HG02571 (cell line): Measurements from ENCODE around the gene SDHC.
A peak's percentile ranks its signal among the peaks of the same experiment; 100 is the strongest.
"Not testable (repeated sequence)": the region's sequence is repeated elsewhere in the genome, so short reads cannot be mapped to it uniquely, and the experiment has no call there.

Experiments used
- ATAC-seq: cut with Tn5 transposase; IDR thresholded peaks from one replicate; pipeline ENCODE4 v1.9.1; 2021; ENCODE audit warnings: mild to moderate bottlenecking, moderate library complexity; ENCODE audit not compliant: unreplicated experiment

The SDHC gene

GRCh38 chr1:161309868-161310267 lies 4.3 kb upstream of the SDHC start, which contains the start of gene MPZ:
Gene MPZ (minus strand): TSS chr1:161309968. CDS start chr1:161309905, 63 bp downstream.
- no peak for ATAC-seq

DNA sequence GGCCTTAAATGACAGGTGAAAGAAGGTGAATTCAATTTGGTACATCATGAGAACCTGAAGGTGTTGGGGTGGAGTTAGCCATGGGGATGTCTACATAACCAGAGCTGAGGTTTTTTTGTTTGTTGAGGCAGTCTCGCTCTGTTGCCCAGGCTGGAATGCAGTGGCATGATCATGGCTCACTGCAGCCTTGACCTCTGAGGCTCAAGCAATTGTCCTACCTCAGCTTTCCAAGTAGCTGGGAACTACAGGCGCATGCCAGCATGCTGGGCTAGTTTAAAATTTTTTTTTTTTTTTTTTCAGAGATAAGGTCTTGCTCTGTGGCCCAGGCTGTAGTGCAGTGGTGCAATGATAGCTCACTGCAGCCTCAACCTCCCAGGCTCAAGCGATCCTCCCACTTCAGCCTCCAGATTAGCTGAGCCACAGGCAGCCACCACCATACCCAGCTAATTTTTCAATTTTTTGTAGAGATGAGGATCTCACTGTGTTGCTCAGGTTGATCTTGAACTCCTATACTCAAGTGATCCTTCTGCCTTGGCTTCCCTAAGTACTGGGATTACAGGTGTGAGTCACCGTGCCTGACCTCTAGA lies 2.5 kb upstream of the SDHC start:
- no peak for ATAC-seq

GRCh38 chr1:161313554-161314200 lies 504 bp upstream of the SDHC start:
- ATAC-seq: peak; percentile 6

GRCh38 chr1:161315841-161316674 lies 1.9 kb downstream of the SDHC start:
- ATAC-seq: not testable (repeated sequence)

- no peak for ATAC-seq
Measured at GRCh38 chr1:161324020-161324419, 9.8 kb downstream of the SDHC start.

- ATAC-seq: no peak
Measured at GRCh38 chr1:161330346-161330745, 16.2 kb downstream of the SDHC start.

DNA sequence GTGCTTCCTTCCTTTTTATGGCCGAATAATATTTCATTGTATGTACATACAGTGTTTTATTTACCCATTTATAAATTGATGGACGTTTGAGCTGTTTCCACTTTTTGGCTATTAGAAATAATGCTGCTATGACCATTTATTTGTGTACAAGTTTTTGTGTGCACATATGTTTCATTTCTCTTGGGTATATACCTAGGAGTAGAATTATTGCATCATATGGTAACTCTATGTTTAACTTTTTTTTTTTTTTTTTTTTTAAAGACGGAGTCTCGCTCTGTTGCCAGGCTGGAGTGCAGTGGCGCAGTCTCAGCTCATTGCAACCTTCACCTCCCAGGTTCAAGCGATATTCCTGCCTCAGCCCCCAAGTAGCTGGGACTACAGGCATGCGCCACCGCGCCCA lies 19.0 kb downstream of the SDHC start:
- ATAC-seq: no peak

DNA sequence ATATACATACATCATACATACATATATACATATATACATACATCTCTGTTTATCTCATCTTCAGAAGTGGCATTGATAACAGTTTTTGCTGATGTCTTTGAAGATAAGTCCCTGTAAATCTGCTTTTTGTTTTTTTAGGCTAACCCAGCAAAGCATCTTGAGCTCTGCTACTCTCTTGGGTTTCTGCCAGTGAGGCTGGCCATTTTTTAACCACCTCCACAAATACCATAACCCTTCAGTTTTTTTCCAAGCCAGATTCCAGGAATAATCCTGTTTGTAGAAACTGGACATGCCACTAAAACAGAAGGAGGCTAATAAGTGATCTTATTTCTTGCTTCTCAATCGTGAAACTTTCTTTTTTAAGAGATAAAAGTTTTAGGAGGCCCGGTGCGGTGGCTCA lies 21.6 kb downstream of the SDHC start:
- ATAC-seq: no peak

DNA sequence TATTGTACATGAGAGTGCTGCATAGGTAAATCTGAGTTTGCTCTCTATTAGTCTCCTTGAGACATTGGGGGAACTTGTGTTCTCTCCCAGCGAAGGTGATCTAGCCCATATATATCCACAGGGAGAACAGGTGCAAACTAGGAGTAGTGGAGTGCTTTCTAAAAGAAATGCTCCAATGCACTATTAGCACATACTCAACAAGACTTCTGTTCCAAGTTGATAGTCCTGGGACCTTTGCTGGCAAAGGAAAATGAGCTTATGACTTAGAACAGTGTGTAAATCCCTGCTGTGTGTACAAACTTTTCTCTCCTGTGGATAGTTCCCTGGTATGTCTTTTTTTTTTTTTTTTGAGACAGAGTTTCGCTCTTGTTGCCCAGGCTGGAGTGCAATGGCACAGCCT lies 28.0 kb downstream of the SDHC start:
- no peak for ATAC-seq

GRCh38 chr1:161342821-161343220 lies 28.6 kb downstream of the SDHC start:
- ATAC-seq: no peak

DNA sequence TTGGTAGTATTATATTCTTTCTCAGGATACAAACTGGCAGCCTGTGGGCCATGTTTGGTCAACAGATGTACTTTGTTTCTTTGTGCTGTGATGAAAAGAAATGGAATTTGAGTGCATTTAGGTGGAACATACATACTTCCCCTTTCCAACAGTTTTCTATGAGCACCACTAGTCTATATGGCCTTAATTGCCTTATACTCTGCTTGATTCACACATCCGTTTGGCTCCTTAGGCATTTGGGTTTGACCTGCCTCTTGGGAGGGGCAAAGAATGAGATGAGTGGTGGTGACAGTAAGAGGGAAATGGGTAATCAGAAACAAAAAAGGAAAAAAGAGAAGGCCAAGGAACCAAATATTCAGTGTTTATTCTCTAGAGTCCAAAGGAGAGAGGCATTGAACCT lies 36.5 kb downstream of the SDHC start:
- ATAC-seq: no peak

DNA sequence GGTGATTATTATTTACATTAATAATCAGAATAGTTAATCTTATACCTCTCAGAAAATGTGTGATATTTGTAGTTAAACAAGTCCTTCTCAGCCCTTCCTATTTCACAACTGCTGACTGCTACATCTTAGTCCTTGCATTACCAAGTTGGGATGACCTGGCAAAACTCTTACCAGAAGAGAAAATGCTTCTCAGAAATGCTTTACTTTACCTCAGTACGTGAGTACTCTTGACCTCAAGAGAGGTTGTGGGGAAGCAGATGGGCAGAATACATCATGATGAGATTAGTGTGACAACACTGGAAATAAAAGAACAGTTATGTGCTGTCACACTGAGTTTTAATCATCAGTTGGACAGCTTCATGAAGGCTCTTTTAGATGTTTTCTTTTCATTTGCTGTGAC lies 37.3 kb downstream of the SDHC start:
- no peak for ATAC-seq

GRCh38 chr1:161357073-161357472 lies 42.9 kb downstream of the SDHC start:
- ATAC-seq: no peak

- ATAC-seq: no peak
Measured at GRCh38 chr1:161359291-161359690, 45.1 kb downstream of the SDHC start.

GRCh38 chr1:161364332-161364731 lies 50.2 kb downstream of the SDHC start:
- no peak for ATAC-seq

DNA sequence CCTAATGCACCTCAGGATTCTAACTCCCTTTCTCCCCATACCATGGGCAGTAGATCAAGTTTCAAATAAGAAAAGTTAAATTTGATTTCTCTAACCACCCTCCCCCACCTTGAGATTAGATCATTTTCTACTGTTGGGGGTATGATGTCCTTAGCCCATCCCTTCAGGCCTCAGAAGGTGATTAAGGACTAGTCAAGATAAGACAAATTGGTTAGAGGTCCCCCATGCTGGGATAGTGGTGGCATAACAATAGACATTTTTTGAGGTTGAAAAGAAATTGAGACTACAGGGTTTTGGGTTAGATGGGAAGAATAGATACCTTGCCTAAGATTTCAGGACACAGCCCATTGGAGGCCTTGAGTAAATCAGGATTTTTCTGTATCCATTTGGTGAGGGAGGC lies 51.0 kb downstream of the SDHC start:
- no peak for ATAC-seq

GRCh38 chr1:161367684-161368400 lies 53.7 kb downstream of the SDHC start, which contains the start of gene CFAP126:
Gene CFAP126 (minus strand): TSS chr1:161367876. CDS start chr1:161367868, 8 bp downstream.
- ATAC-seq: peak; percentile 81

DNA sequence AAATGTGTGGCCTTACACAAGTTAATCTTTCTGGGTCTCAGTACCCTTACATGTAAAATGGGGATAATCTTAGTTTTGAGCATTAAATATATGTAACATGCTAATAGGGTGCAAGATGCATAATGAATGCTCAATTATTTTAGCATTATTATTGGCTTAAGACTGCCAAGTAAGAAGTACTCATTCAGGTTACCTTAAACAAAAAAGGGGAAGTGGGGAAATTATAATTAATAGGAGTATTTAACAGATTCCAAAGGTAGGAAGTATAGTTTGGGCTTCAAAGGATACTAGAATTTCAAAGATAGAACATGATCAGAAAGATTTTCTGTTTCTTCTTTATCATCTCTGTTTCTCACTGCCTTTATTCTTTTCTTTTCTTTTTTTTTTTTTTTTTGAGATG lies 59.3 kb downstream of the SDHC start:
- ATAC-seq: no peak

DNA sequence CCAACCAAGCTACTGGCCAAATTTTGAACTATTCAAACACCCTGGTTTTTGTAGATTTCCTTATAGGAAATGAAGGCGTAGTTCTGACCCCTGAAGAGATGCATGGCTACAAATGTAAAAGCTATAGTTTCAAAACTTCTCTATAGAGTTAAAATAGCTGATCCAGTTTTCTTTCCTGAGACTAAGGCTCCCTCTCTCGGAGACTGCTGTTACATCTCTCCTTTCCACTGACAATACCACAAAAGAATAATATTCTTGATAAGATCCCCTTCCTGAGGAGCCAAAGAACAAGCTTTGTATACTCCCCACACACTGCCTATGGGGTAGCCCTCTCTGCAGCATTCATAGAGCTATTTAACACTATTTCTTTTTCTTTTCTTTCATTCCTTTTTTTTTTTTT lies 60.2 kb downstream of the SDHC start:
- no peak for ATAC-seq

DNA sequence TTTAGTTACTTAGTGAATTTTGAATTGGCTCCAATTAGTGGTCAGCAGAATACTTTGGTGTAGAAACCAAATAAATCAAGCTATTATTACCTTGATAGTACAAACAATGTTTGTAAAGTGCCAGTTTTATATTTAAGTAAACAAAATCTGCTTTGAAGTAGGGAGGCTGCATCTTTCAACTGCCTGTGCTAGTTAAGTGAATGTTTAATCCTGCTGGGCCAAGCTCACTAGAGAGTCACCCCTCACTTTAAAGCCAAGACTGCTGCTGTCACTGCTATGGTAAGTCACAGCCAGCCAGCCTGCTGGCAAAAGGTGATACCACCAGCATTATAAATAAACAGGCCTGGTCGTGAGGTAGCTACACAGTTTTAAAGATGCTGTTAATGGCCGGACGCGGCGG lies 63.8 kb downstream of the SDHC start:
- no peak for ATAC-seq

DNA sequence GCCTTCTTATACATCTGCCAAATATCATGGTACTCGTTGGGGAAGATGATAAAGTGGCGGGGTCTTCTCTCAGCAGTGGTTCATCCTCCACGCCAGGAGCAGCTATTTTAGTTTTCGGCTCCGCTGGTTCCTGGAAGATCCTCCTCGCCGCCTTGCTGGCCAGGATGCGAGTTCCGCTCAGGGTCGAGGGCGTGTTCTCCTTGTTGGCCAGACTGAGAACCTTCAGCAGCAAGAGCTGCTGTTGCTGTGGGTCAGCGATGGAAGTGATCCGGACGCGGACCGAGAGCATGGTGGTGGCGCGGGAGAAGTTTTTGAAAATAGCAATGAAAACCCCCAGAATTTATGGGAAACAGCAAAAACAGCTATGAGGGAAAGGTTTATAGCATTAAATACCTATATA lies 64.9 kb downstream of the SDHC start:
- no peak for ATAC-seq
